BLaER1 (cell line): Measurements from ENCODE around the gene C3orf20.

Experiments
- H3K27ac ChIP-seq: shearing (Covaris generic); formaldehyde crosslinking; 2 replicates; pipeline ENCODE4 v1.8.1; 2022
- H3K27me3 ChIP-seq: shearing (Covaris generic); formaldehyde crosslinking; 2 replicates; pipeline ENCODE4 v1.8.1; 2022
- H3K36me3 ChIP-seq: shearing (Covaris generic); formaldehyde crosslinking; 2 replicates; pipeline ENCODE4 v1.8.1; 2022
- H3K4me1 ChIP-seq: shearing (Covaris generic); formaldehyde crosslinking; 2 replicates; pipeline ENCODE4 v1.8.1; 2022
- H3K4me2 ChIP-seq: shearing (Covaris generic); formaldehyde crosslinking; 2 replicates; pipeline ENCODE4 v1.8.1; 2022
- H3K4me3 ChIP-seq: shearing (Covaris generic); formaldehyde crosslinking; 2 replicates; pipeline ENCODE4 v1.8.1; 2022
- H3K9ac ChIP-seq: shearing (Covaris generic); formaldehyde crosslinking; 2 replicates; pipeline ENCODE4 v1.8.1; 2022
- H3K9me3 ChIP-seq: shearing (Covaris generic); formaldehyde crosslinking; 2 replicates; pipeline ENCODE4 v1.8.1; 2022
- H4K20me1 ChIP-seq: shearing (Covaris generic); formaldehyde crosslinking; 2 replicates; pipeline ENCODE4 v1.8.1; 2022
- Cebpa-rat ChIP-seq: shearing (Covaris generic); IDR thresholded peaks from 2 replicates; pipeline ENCODE4 v1.8.1; 2022

C3orf20 gene

DNA sequence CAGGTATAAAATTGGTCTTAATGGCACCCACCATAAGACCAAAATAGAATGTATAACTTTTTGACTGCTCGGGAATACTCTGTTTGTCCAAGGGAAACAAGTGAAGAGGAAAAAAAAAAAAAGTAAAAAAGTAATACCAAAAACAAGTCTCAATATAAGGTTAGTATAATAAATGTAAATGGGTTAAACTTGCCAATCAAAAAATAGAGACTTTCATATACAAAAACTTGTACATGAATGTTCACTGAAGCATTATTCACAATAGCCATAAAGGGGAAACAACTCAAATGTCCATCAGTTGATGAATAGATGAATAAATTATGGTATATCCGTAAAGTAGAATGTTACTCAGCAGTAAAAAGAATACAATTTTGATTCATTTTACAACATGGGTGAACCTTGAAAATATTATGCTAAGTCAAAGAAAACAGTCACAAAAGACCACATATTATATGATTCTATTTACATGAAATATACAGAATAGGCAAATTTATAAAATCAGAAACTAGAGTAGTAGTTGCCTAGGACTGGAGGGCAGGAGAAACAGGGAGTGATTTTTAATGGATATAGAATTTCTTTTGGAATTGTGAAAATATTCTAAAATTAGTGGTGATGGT, 104.2 kb downstream of the C3orf20 start:
- Histone ChIP-seq H3K4me2 (no peak overlapping the region), H3K36me3 (no peaks in the 10 kb centered on the region), H3K27me3 (no peaks in the 10 kb centered on the region), H3K27ac (no peak overlapping the region), H4K20me1 (no peaks in the 10 kb centered on the region), H3K4me3 (no peak overlapping the region), H3K4me1 (peaks cover 17% of the 10 kb centered on the region), H3K9ac (no peak overlapping the region), H3K9me3 (peaks cover 22% of the 10 kb centered on the region)
- TF ChIP-seq Cebpa-rat = no peak

DNA sequence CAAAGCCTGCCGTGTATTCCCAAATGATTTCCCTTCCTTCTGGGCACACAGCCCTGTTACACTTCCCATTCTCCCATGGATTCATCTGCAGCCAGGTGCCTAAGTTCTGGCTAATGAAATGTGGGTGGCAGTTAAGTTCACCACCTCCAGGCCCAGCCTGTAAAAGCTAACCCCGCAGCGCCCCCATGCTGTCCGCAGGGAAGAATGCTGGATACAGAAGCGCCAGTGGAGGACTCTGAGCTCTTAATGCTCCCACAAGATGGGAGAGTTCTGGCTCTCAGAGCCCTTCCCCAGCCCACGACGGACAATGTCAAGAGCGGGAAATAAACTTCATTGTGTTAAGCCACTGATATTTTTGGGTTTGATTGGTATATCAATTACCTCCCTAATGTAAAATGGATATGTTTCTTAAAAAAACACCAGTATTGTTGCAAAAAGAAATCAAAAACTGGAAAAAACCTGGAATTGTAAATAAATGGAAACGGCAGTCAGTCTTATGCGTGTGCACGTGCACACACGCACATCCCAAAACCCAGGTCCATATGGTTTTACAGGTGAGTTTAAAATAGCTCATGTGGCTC, 106.1 kb downstream of the C3orf20 start:
- Histone ChIP-seq H3K4me1 (peaks cover 6% of the 10 kb centered on the region), H3K4me2 (no peak overlapping the region), H3K36me3 (no peaks in the 10 kb centered on the region), H3K27me3 (no peaks in the 10 kb centered on the region), H4K20me1 (no peaks in the 10 kb centered on the region), H3K9ac (no peak overlapping the region), H3K27ac (no peak overlapping the region), H3K9me3 (peaks cover 24% of the 10 kb centered on the region), H3K4me3 (no peak overlapping the region)
- TF ChIP-seq Cebpa-rat = no peak

DNA sequence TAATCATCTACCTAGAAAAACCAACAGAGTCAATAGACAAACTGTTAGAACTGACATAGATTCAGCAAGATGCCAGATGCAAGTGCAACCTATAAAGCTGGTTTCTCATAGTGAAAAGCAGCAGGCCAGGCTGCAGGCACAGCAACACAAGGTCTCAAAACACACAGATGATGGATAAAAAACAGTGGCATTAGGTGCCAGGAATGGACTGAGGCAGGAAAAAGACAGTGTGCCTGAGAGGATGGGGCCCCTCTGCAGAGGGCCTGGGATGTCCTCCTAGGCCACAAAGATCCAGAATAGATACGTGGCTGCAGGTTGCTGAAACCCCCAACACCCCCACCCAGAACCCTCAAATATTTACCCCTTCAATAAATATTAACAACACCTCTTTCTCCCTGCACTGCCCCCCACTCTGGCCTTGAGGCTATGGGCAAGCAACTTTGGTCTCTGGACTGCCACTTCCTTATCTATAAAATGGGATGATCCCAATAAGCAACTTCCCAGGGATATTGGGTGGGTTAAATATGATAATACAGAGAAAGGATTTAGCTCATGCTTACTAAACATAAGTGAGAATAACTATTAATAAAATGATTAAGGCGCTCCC, 108.6 kb downstream of the C3orf20 start:
- Histone ChIP-seq H3K4me2 (0 out of 2 replicates have a peak overlapping the region, but pooled peaks have one; percentile 37), H3K36me3 (no peaks in the 10 kb centered on the region), H3K9me3 (peaks cover 22% of the 10 kb centered on the region), H3K4me1 (peaks cover 17% of the 10 kb centered on the region), H3K27me3 (no peaks in the 10 kb centered on the region), H4K20me1 (no peaks in the 10 kb centered on the region), H3K9ac (no peak overlapping the region), H3K27ac (no peak overlapping the region), H3K4me3 (no peak overlapping the region)
- no peak for TF ChIP-seq Cebpa-rat

DNA sequence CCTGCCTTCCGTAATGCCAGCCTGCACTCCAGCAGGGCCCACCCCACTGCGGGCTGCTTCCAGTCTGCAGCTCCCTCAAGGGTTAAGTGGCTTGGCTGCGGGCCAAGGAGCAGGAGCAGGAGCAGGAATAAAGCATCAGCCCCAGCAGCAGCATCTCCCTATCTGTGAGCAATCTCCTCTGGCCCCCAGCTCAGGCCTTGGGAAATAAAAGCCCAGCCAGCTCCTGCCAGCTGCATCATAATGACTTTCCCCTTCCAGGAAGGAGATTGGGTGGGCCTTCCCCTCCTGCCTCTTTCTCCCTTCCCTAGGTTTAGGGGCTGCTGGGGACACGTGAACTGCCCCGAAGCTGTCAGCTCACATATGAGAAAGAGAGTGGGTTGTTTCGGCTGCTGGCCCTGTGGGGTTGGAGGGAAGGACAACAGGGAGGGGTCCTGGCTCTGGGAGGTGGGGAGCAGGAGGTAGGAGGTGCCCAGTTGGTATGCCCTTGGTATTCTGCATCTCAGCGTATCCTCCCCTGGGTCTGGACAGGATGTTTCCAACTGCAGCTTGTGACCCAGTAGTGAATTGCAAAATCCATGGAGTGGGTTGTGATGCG, 109.2 kb downstream of the C3orf20 start:
- H4K20me1 ChIP-seq = no peaks in the 10 kb centered on the region
- H3K4me1 ChIP-seq = peaks cover 17% of the 10 kb centered on the region
- H3K27me3 ChIP-seq = no peaks in the 10 kb centered on the region
- TF ChIP-seq Cebpa-rat = no peak
- H3K9me3 ChIP-seq = peaks cover 16% of the 10 kb centered on the region
- no peak overlapping the region for H3K27ac ChIP-seq
- no peak overlapping the region for H3K4me3 ChIP-seq
- H3K9ac ChIP-seq = no peak overlapping the region
- no peaks in the 10 kb centered on the region for H3K36me3 ChIP-seq
- H3K4me2 ChIP-seq = peak overlapping the region; percentile 37

DNA sequence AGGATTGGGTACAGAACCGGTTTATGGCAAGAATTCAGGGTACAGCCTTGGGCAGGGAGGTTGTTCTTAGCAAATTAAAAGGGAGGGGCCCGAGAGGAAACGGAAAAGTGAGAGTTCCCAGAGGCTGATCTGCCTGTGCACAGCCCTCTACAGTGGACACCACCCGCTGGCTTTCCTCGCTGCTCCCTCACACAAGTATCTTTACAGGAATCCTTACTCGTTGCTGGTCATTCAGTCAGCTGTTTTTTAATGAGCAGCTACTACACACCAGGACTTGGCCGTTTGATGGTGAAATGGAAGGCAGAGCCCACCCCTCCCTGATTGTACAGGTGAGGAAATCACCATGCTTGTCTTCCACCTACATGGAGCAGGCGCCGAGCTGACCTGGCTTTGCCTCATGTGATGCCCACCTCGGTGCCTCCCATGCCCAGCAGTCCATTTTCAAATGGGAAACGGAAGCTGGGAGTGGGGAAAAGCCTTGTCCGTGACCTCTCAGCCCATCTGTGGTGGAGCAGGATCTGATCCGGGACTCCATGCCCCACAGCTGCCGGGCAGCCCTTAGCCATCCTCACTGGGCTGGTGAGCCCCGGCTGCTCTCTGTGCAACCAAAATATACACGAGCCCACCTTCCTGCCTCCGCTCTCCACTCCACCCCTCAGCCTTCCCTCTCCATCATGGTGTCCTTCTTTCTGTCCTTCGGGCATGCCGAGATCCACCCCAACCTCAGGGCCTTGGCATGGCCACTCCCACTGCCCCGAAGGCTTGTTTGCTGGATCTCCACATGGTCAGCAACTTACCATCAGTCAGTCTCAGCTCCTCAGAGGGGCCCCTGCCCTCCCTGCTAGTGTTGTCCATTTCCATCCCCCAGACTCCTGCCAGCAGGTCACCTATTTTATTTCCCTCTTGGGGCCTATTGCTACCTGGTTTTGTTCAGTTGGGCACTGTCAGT, 110.5 kb downstream of the C3orf20 start:
- H3K9ac ChIP-seq = no peak overlapping the region
- TF ChIP-seq Cebpa-rat = no peak
- no peak overlapping the region for H3K4me2 ChIP-seq
- no peaks in the 10 kb centered on the region for H4K20me1 ChIP-seq
- H3K9me3 ChIP-seq = peaks cover 8% of the 10 kb centered on the region
- no peaks in the 10 kb centered on the region for H3K36me3 ChIP-seq
- no peaks in the 10 kb centered on the region for H3K27me3 ChIP-seq
- no peak overlapping the region for H3K27ac ChIP-seq
- H3K4me3 ChIP-seq = no peak overlapping the region
- peaks cover 17% of the 10 kb centered on the region for H3K4me1 ChIP-seq

DNA sequence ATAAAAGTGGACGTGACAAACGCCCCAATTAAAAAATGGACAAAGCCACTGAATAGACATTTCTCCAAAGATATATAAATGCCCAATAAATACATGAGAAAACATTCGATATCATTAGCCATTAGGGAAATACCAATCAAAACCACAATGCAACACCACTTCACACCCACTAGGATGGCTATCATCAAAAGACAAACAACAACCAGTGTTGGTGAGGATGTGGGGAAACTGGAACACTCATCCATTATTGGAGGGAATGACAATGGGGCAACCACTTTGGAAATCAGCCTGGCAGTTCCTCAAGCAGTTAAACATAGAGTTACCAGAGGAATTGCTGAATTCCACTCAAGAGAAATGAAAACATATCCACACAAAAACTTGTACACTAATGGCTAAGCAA, 111.4 kb downstream of the C3orf20 start:
- no peaks in the 10 kb centered on the region for H4K20me1 ChIP-seq
- no peaks in the 10 kb centered on the region for H3K27me3 ChIP-seq
- no peak overlapping the region for H3K4me3 ChIP-seq
- peaks cover 17% of the 10 kb centered on the region for H3K4me1 ChIP-seq
- no peak overlapping the region for H3K27ac ChIP-seq
- no peak overlapping the region for H3K9ac ChIP-seq
- no peaks in the 10 kb centered on the region for H3K36me3 ChIP-seq
- no peak overlapping the region for H3K4me2 ChIP-seq
- TF ChIP-seq Cebpa-rat = no peak
- peaks cover 8% of the 10 kb centered on the region for H3K9me3 ChIP-seq

DNA sequence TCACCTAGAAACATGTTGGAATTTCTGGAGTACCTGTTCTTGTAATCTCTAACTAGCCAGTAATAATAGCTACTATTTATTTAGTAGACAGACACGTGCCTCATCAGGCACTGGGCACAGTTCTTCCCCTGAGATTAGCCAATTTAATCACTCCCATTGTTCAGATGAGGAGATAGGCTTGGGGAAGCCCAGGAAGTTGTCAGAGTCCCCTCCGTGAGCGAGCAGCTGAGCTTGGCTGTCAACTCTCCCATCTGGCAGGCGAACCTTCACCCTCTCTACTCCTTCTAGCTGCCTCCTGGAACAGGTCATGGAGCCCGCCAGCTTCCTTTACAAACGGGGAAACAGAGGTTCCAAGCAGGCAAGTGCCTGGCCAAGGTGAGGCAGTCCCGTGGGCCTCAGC, 112.7 kb downstream of the C3orf20 start:
- Histone ChIP-seq H3K9ac (no peak overlapping the region), H3K4me1 (peaks cover 22% of the 10 kb centered on the region), H3K36me3 (no peaks in the 10 kb centered on the region), H3K4me2 (peak overlapping the region; percentile 41), H3K9me3 (peaks cover 8% of the 10 kb centered on the region), H3K27ac (no peak overlapping the region), H4K20me1 (no peaks in the 10 kb centered on the region), H3K27me3 (no peaks in the 10 kb centered on the region), H3K4me3 (no peak overlapping the region)
- no peak for TF ChIP-seq Cebpa-rat

DNA sequence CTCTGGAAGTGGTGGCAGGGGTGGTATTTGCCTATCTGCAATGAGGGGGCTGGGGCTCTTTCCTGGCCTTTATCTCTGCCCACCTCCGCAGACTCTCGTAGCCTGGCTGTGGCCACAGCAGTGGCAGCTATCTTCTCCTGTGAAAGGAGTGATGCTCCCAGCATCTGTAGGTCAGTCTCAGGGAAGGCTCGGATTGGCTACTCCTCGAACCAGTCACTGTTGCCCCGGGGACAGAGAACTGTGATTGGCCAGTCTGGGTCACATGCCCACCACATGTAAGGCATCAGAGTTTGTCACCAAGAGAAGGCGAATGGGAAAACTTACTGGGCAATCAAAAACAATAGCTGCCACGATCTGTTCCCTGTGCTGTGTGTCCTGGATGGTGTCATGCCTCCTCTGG, 113.7 kb downstream of the C3orf20 start:
- H3K36me3 ChIP-seq = no peaks in the 10 kb centered on the region
- no peak for TF ChIP-seq Cebpa-rat
- no peak overlapping the region for H3K9ac ChIP-seq
- no peaks in the 10 kb centered on the region for H3K27me3 ChIP-seq
- H3K4me1 ChIP-seq = peaks cover 32% of the 10 kb centered on the region
- H3K4me2 ChIP-seq = no peak overlapping the region
- peaks cover 8% of the 10 kb centered on the region for H3K9me3 ChIP-seq
- no peak overlapping the region for H3K27ac ChIP-seq
- no peak overlapping the region for H3K4me3 ChIP-seq
- H4K20me1 ChIP-seq = no peaks in the 10 kb centered on the region

DNA sequence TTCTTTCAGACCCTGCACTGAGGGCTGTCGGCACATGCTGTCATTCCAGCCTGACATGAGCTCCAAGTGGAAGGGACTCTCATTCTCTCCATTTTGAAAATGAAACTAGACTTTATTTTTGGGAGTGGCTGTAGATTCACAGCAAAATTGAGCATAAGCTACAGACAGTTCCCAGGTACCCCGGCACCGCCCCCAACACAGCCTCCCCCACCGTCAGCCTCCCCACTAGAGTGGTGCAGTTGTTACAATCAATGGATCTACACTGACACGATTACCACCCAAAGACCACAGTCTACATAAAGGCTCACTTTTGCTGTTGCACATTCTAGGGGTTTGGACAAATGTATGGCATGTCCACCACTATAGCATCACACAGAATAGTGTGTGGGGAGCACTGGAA, 114.3 kb downstream of the C3orf20 start:
- H3K4me3 ChIP-seq = no peak overlapping the region
- no peak overlapping the region for H3K4me2 ChIP-seq
- H3K27ac ChIP-seq = no peak overlapping the region
- no peak for TF ChIP-seq Cebpa-rat
- H3K9me3 ChIP-seq = peaks cover 8% of the 10 kb centered on the region
- H3K4me1 ChIP-seq = peaks cover 33% of the 10 kb centered on the region
- H4K20me1 ChIP-seq = no peaks in the 10 kb centered on the region
- no peak overlapping the region for H3K9ac ChIP-seq
- no peaks in the 10 kb centered on the region for H3K36me3 ChIP-seq
- no peaks in the 10 kb centered on the region for H3K27me3 ChIP-seq
